ENCODE measurements around the gene SLC35B1. TPM values are rescaled to one million over a fixed set of nuclear protein-coding genes. Genes with fewer than 3 reads are reported as not detected.

Gene SLC35B1
- total and polyA plus RNA-seq, 2 donors (not counting 3 experiments of a cell fraction or from before 2014, with no cell fraction given): 87.0 to 142 TPM

GRCh38 chr17:49755663-49756283 lies 48.0 kb upstream of the SLC35B1 start:
- Histone ChIP-seq H3K4me1 (ENCODE audit: control insufficient read depth, extremely low read depth, insufficient read depth, low read length) (no peaks in the 10 kb centered on the region), H3K9ac (replicated peaks; ENCODE audit: extremely low read depth, insufficient read depth, low read length) (no peak overlapping the region), H4K20me1 (replicated peaks; ENCODE audit: control insufficient read depth, extremely low read depth, insufficient read depth, low read length) (no peaks in the 10 kb centered on the region), H3K9me3 (replicated peaks; ENCODE audit: control insufficient read depth, insufficient read depth, low read length) (no peaks in the 10 kb centered on the region), H3K79me2 (ENCODE audit: control insufficient read depth, insufficient read depth, low read length) (no peaks in the 10 kb centered on the region), H3K36me3 (ENCODE audit: control insufficient read depth in 2 of 2, extremely low read depth in 1 of 2, insufficient read depth in 2 of 2, low read length in 2 of 2) (no peaks in the 10 kb centered on the region), H3K27me3 (ENCODE audit: control insufficient read depth in 2 of 2, insufficient read depth in 2 of 2, low read length in 2 of 2) (no peaks in the 10 kb centered on the region), H3K4me2 (ENCODE audit: insufficient read depth, low read length) (no peak overlapping the region), H3K4me3 (replicated peaks in 1 of 3; ENCODE audit: insufficient read depth in 1 of 3, low read depth in 1 of 3, low read length in 3 of 3) (no peak overlapping the region), H2AFZ (ENCODE audit: low read depth, low read length) (no peak overlapping the region), H3K27ac (ENCODE audit: insufficient read depth, low read depth, low read length) (no peak overlapping the region), H3K9me1 (replicated peaks; ENCODE audit: control insufficient read depth, extremely low read depth, insufficient read depth, low read length) (no peaks in the 10 kb centered on the region)
- dilution Hi-C loops (cut with MboI; ENCODE audit: extremely low pct_ligation_motif_present, low sequenced_read_pairs) (no loop called here), intact Hi-C loops (cut with micrococcal nuclease) (no loop called here)
- no peak for FAIRE-seq
- no TSS peak for BruUV-seq (replicated peaks)
- POLR2A ChIA-PET: no interaction called here
- no peak for DNase-seq (ENCODE audit: low read depth, low spot score)
- CTCF ChIA-PET: interaction anchor here (1.1 to 2.5 kb wide), 4 partner anchors 9 to 188 kb away, joined by 3 to 11 read pairs (median 4); partner anchors contain the start of gene SLC35B1
- TF ChIP-seq JUN (IDR thresholded peaks at IDR 0.05; ENCODE audit: borderline replicate concordance, insufficient read depth, insufficient read length, low read depth) (no peak), CTCF (IDR thresholded peaks at IDR 0.05; ENCODE audit: extremely low read depth in 1 of 2, insufficient read depth in 1 of 2, low read depth in 1 of 2, low read length in 2 of 2) (no peak)

- H3K79me2 ChIP-seq (ENCODE audit: control insufficient read depth, insufficient read depth, low read length): no peaks in the 10 kb centered on the region
- no peak overlapping the region for H3K9ac ChIP-seq (replicated peaks; ENCODE audit: extremely low read depth, insufficient read depth, low read length)
- FAIRE-seq (no peak), DNase-seq (ENCODE audit: low read depth, low spot score) (no peak)
- H3K27ac ChIP-seq (ENCODE audit: insufficient read depth, low read depth, low read length): no peak overlapping the region
- intact Hi-C loops (cut with micrococcal nuclease): no loop called here
- POLR2A ChIA-PET: no interaction called here
- H3K36me3 ChIP-seq (ENCODE audit: control insufficient read depth in 2 of 2, extremely low read depth in 1 of 2, insufficient read depth in 2 of 2, low read length in 2 of 2): peaks cover 0 to under 1% of the 10 kb centered on the region in 2 experiments
- H3K4me1 ChIP-seq (ENCODE audit: control insufficient read depth, extremely low read depth, insufficient read depth, low read length): no peaks in the 10 kb centered on the region
- TF ChIP-seq FOS (IDR thresholded peaks at IDR 0.05; ENCODE audit: borderline replicate concordance, insufficient read depth, low read length) (no peak), CTCF (IDR thresholded peaks at IDR 0.05; ENCODE audit: extremely low read depth in 1 of 2, insufficient read depth in 1 of 2, low read depth in 1 of 2, low read length in 2 of 2) (no peak), EZH2 (IDR thresholded peaks at IDR 0.05; ENCODE audit: borderline replicate concordance, low read depth, low read length, severe bottlenecking) (no peak), MYC (IDR thresholded peaks at IDR 0.05; ENCODE audit: low read depth, low read length) (no peak), MAX (IDR thresholded peaks at IDR 0.05; ENCODE audit: insufficient read depth, insufficient read length) (peak; percentile 34), JUN (IDR thresholded peaks at IDR 0.05; ENCODE audit: borderline replicate concordance, insufficient read depth, insufficient read length, low read depth) (no peak), GATA2 (IDR thresholded peaks at IDR 0.05; ENCODE audit: insufficient read depth, insufficient read length, low read depth, low read length) (no peak)
- no peaks in the 10 kb centered on the region for H3K9me3 ChIP-seq (replicated peaks; ENCODE audit: control insufficient read depth, insufficient read depth, low read length)
- BruUV-seq (replicated peaks): no TSS peak
- no peaks in the 10 kb centered on the region for H3K27me3 ChIP-seq (ENCODE audit: control insufficient read depth in 2 of 2, insufficient read depth in 2 of 2, low read length in 2 of 2)
- CTCF ChIA-PET: interaction anchor here (1.4 kb wide), 1 partner anchor 46 kb away, joined by 4 read pairs; the partner anchor contains the start of gene SLC35B1
- no peak overlapping the region for H3K4me3 ChIP-seq (replicated peaks in 1 of 3; ENCODE audit: insufficient read depth in 1 of 3, low read depth in 1 of 3, low read length in 3 of 3)
- no peak overlapping the region for H2AFZ ChIP-seq (ENCODE audit: low read depth, low read length)
- no peaks in the 10 kb centered on the region for H3K9me1 ChIP-seq (replicated peaks; ENCODE audit: control insufficient read depth, extremely low read depth, insufficient read depth, low read length)
- no peak overlapping the region for H3K4me2 ChIP-seq (ENCODE audit: insufficient read depth, low read length)
- no peaks in the 10 kb centered on the region for H4K20me1 ChIP-seq (replicated peaks; ENCODE audit: control insufficient read depth, extremely low read depth, insufficient read depth, low read length)
- dilution Hi-C loops (cut with MboI; ENCODE audit: extremely low pct_ligation_motif_present, low sequenced_read_pairs): no loop called here
Measured at GRCh38 chr17:49753959-49754391, 46.2 kb upstream of the SLC35B1 start.

All from endothelial cell of umbilical vein (primary cell).